HEK293 (cell line): ENCODE measurements around the gene PARD3.

ENCODE experiments used
- CTCF ChIA-PET: fragments of 350-600 bp; formaldehyde crosslinking; extraction: SDS; loops from one replicate; lab custom pipeline; 2021; ENCODE audit warnings: antibody characterized with exemption; lab: Yijun Ruan, JAX
- POLR2A ChIA-PET: fragments of 300-600 bp; formaldehyde crosslinking; extraction: SDS; loops from one replicate; lab custom pipeline; 2020; ENCODE audit warnings: antibody characterized with exemption, inconsistent platforms; lab: Yijun Ruan, JAX
- H3K27ac ChIP-seq: fragments of 200-500 bp; sonication (Bioruptor generic); 2 replicates; pipeline ENCODE4 v1.5.1; 2014; ENCODE audit warnings: low read depth, low read length, control low read depth, inconsistent platforms; ENCODE audit errors: extremely low read depth
- H3K36me3 ChIP-seq, 2 experiments: fragments of 200-500 bp in 1 of 2; sonication (Bioruptor generic) in 1 of 2; 1 replicate in 1 of 2; 2 replicates in 1 of 2; pipeline ENCODE4 v1.5.1; 2014 to 2017; ENCODE audit warnings: inconsistent platforms in 2 of 2, low read length in 2 of 2; ENCODE audit not compliant: control insufficient read depth in 2 of 2, insufficient read depth in 1 of 2
- H3K4me1 ChIP-seq: fragments of 200-500 bp; sonication (Bioruptor generic); 2 replicates; pipeline ENCODE4 v1.5.1; 2014; ENCODE audit warnings: mild to moderate bottlenecking, low read length, inconsistent platforms; ENCODE audit not compliant: control insufficient read depth, insufficient read depth
- H3K4me3 ChIP-seq: 2 replicates; pipeline ENCODE4 v1.5.1; 2011; ENCODE audit warnings: low read depth, mild to moderate bottlenecking, control low read depth, low read length, moderate library complexity
- H3K9me3 ChIP-seq: fragments of 200-500 bp; sonication (Bioruptor generic); 2 replicates; pipeline ENCODE4 v1.5.1; 2014; ENCODE audit warnings: low read depth, low read length, inconsistent platforms; ENCODE audit not compliant: control insufficient read depth, insufficient read depth
- GLIS1 ChIP-seq: fragments of 450-650 bp; formaldehyde crosslinking; IDR thresholded peaks from 2 replicates; pipeline ENCODE4 v1.5.1; 2016; ENCODE audit warnings: missing biosample characterization, missing genetic modification characterization
- INSM2 ChIP-seq: fragments of 450-650 bp; formaldehyde crosslinking; IDR thresholded peaks from 2 replicates; pipeline ENCODE4 v1.5.1; 2016; ENCODE audit warnings: missing biosample characterization, missing genetic modification characterization
- MEIS1 ChIP-seq: sonication (generic); formaldehyde crosslinking; IDR thresholded peaks from 2 replicates; pipeline ENCODE4 v1.8.1; 2022; ENCODE audit warnings: missing genetic modification reagents, mild to moderate bottlenecking, borderline replicate concordance
- RBAK ChIP-seq: fragments of 450-650 bp; formaldehyde crosslinking; IDR thresholded peaks from 2 replicates; pipeline ENCODE4 v1.5.1; 2016; ENCODE audit warnings: missing biosample characterization, missing genetic modification characterization
- REPIN1 ChIP-seq: fragments of 450-650 bp; formaldehyde crosslinking; IDR thresholded peaks from 2 replicates; pipeline ENCODE4 v1.5.1; 2017; ENCODE audit warnings: missing biosample characterization, missing genetic modification characterization, low read depth
- SCRT2 ChIP-seq: fragments of 450-650 bp; formaldehyde crosslinking; IDR thresholded peaks from 2 replicates; pipeline ENCODE4 v1.5.1; 2016; ENCODE audit warnings: missing biosample characterization, missing genetic modification characterization
- SP7 ChIP-seq: fragments of 450-650 bp; formaldehyde crosslinking; IDR thresholded peaks from 2 replicates; pipeline ENCODE4 v1.5.1; 2016; ENCODE audit warnings: missing biosample characterization, missing genetic modification characterization
- ZBTB20 ChIP-seq: fragments of 450-650 bp; formaldehyde crosslinking; IDR thresholded peaks from 2 replicates; pipeline ENCODE4 v1.5.1; 2016; ENCODE audit warnings: missing biosample characterization, missing genetic modification characterization
- ZBTB21 ChIP-seq: fragments of 450-650 bp; formaldehyde crosslinking; IDR thresholded peaks from 2 replicates; pipeline ENCODE4 v1.5.1; 2017; ENCODE audit warnings: missing biosample characterization, missing genetic modification characterization
- ZFP69B ChIP-seq: fragments of 450-650 bp; formaldehyde crosslinking; IDR thresholded peaks from 2 replicates; pipeline ENCODE4 v1.5.1; 2016; ENCODE audit warnings: missing biosample characterization, missing genetic modification characterization
- ZNF133 ChIP-seq: fragments of 450-650 bp; formaldehyde crosslinking; IDR thresholded peaks from 2 replicates; pipeline ENCODE4 v1.5.1; 2016; ENCODE audit warnings: missing biosample characterization, missing genetic modification characterization
- ZNF223 ChIP-seq: fragments of 450-650 bp; formaldehyde crosslinking; IDR thresholded peaks from 2 replicates; pipeline ENCODE4 v1.5.1; 2016; ENCODE audit warnings: missing biosample characterization, missing genetic modification characterization
- ZNF391 ChIP-seq: fragments of 450-650 bp; formaldehyde crosslinking; IDR thresholded peaks from 2 replicates; pipeline ENCODE4 v1.5.1; 2016; ENCODE audit warnings: low read depth, missing biosample characterization, missing genetic modification characterization, borderline replicate concordance
- ZNF48 ChIP-seq: fragments of 450-650 bp; formaldehyde crosslinking; IDR thresholded peaks from 2 replicates; pipeline ENCODE4 v1.5.1; 2016; ENCODE audit warnings: missing biosample characterization, missing genetic modification characterization
- ZNF510 ChIP-seq: fragments of 450-650 bp; formaldehyde crosslinking; IDR thresholded peaks from 2 replicates; pipeline ENCODE4 v1.5.1; 2018; ENCODE audit warnings: mild to moderate bottlenecking, missing genetic modification characterization, missing biosample characterization; ENCODE audit not compliant: insufficient replicate concordance
- ZNF549 ChIP-seq: fragments of 450-650 bp; IDR thresholded peaks from 2 replicates; pipeline ENCODE4 v1.5.1; 2018; ENCODE audit warnings: missing biosample characterization, missing genetic modification characterization, mild to moderate bottlenecking, inconsistent platforms, moderate library complexity
- ZNF571 ChIP-seq: fragments of 450-650 bp; formaldehyde crosslinking; IDR thresholded peaks from 2 replicates; pipeline ENCODE4 v1.5.0; 2017; ENCODE audit warnings: missing biosample characterization, missing genetic modification characterization
- ZNF629 ChIP-seq: fragments of 450-650 bp; formaldehyde crosslinking; IDR thresholded peaks from 2 replicates; pipeline ENCODE4 v1.5.1; 2017; ENCODE audit warnings: missing biosample characterization, missing genetic modification characterization
- ZNF843 ChIP-seq: fragments of 450-650 bp; formaldehyde crosslinking; IDR thresholded peaks from 2 replicates; pipeline ENCODE4 v1.5.1; 2016; ENCODE audit warnings: missing biosample characterization, missing genetic modification characterization
- TF ChIP-seq, protein P1 (sequence below): fragments of 450-650 bp; formaldehyde crosslinking; IDR thresholded peaks from 2 replicates; pipeline ENCODE4 v1.5.1; 2016; ENCODE audit warnings: missing biosample characterization, missing genetic modification characterization, borderline replicate concordance
- TF ChIP-seq, protein P2 (sequence below): fragments of 450-650 bp; formaldehyde crosslinking; IDR thresholded peaks from 2 replicates; pipeline ENCODE4 v1.5.1; 2016; ENCODE audit warnings: missing biosample characterization, missing genetic modification characterization, low read depth
- TF ChIP-seq, protein P3 (sequence below): fragments of 450-650 bp; formaldehyde crosslinking; IDR thresholded peaks from 2 replicates; pipeline ENCODE4 v1.5.1; 2016; ENCODE audit warnings: missing biosample characterization, missing genetic modification characterization
- TF ChIP-seq, protein P4 (sequence below): IDR thresholded peaks from 2 replicates; pipeline ENCODE4 v1.6.1; 2011; ENCODE audit warnings: mild to moderate bottlenecking, low read depth, low read length, borderline replicate concordance
- TF ChIP-seq, protein P5 (sequence below): fragments of 450-650 bp; formaldehyde crosslinking; IDR thresholded peaks from 2 replicates; pipeline ENCODE4 v1.5.1; 2016; ENCODE audit warnings: missing biosample characterization, missing genetic modification characterization

PARD3 gene

GRCh38 chr10:34474009-34474376 is 341.1 kb downstream of the PARD3 start:
- Histone ChIP-seq H3K4me1 (no peaks in the 10 kb centered on the region; the same call in 1 of the 2 replicates), H3K36me3 (peaks cover 0 to 5% of the 10 kb centered on the region in 2 experiments; a peak in 1 of 3 replicates), H3K4me3 (no peak overlapping the region), H3K9me3 (no peaks in the 10 kb centered on the region), H3K27ac (no peak overlapping the region)
- TF ChIP-seq ZBTB21 (tag by site-specific recombination): peak; percentile 80
- TF ChIP-seq, protein P1, sequence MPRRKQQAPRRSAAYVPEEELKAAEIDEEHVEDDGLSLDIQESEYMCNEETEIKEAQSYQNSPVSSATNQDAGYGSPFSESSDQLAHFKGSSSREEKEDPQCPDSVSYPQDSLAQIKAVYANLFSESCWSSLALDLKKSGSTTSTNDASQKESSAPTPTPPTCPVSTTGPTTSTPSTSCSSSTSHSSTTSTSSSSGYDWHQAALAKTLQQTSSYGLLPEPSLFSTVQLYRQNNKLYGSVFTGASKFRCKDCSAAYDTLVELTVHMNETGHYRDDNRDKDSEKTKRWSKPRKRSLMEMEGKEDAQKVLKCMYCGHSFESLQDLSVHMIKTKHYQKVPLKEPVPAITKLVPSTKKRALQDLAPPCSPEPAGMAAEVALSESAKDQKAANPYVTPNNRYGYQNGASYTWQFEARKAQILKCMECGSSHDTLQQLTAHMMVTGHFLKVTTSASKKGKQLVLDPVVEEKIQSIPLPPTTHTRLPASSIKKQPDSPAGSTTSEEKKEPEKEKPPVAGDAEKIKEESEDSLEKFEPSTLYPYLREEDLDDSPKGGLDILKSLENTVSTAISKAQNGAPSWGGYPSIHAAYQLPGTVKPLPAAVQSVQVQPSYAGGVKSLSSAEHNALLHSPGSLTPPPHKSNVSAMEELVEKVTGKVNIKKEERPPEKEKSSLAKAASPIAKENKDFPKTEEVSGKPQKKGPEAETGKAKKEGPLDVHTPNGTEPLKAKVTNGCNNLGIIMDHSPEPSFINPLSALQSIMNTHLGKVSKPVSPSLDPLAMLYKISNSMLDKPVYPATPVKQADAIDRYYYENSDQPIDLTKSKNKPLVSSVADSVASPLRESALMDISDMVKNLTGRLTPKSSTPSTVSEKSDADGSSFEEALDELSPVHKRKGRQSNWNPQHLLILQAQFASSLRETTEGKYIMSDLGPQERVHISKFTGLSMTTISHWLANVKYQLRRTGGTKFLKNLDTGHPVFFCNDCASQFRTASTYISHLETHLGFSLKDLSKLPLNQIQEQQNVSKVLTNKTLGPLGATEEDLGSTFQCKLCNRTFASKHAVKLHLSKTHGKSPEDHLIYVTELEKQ (tag by site-specific recombination): peak; percentile 76; the same call in 1 of the 2 replicates
- peak; percentile 77 for TF ChIP-seq SCRT2 (tag by site-specific recombination)
- peak; percentile 35; the same call in 1 of the 2 replicates for TF ChIP-seq SP7 (tag by site-specific recombination)
- TF ChIP-seq, protein P2, sequence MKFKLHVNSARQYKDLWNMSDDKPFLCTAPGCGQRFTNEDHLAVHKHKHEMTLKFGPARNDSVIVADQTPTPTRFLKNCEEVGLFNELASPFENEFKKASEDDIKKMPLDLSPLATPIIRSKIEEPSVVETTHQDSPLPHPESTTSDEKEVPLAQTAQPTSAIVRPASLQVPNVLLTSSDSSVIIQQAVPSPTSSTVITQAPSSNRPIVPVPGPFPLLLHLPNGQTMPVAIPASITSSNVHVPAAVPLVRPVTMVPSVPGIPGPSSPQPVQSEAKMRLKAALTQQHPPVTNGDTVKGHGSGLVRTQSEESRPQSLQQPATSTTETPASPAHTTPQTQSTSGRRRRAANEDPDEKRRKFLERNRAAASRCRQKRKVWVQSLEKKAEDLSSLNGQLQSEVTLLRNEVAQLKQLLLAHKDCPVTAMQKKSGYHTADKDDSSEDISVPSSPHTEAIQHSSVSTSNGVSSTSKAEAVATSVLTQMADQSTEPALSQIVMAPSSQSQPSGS (tag by site-specific recombination): peak; percentile 64
- no peak for TF ChIP-seq ZNF133
- no peak for TF ChIP-seq ZFP69B
- TF ChIP-seq ZNF629 (tag by site-specific recombination): peak; percentile 88
- ChIA-PET POLR2A (no interaction called here), CTCF (interaction anchor here (1.7 kb wide), 1 partner anchor 164 kb away, joined by 3 read pairs; no protein-coding TSS in a partner anchor)

DNA sequence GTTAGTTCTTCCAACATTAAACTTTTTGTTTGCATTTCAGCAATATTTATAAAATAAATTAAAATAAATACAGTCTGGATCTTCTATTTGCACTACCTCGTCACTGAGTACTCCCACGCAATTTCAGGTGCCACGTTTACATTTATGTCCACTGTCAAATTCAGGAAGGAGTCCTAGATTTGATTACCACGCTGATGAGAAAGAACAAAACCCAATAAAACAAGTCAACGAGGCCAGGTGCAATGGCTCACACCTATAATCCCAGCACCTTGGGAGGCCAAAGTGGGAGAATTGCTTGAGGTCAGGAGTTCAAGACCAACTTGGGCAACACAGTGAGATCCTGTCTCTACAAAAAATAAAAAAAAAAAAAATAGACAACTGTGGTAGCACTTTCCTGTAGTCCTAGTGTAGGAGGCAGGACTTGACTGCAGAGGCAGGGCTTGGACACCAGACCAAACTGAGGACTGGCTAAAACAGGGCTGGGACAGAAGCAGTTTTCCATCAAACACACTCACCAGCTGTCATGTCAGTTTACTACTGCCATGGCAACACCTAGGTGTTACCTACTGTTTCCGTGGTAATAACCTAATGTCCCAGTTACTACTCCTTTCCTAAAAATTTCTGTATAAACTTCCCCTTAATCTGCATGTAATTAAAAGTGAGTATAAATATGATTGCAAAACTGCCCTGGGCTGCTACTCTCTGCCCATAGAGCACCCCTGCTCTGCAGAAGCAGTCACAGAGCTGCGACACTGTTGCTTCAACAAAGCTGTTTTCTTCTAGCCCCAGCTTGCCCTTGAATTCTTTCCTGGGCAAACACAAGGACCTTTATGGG is 341.7 kb downstream of the PARD3 start:
- TF ChIP-seq ZNF223 (tag by site-specific recombination) (no peak), ZNF510 (no peak), ZNF843 (tag by site-specific recombination) (no peak), REPIN1 (tag by site-specific recombination) (no peak), ZBTB20 (tag by site-specific recombination) (no peak), GLIS1 (tag by site-specific recombination) (no peak), RBAK (tag by site-specific recombination) (no peak), ZNF48 (tag by site-specific recombination) (no peak), MEIS1 (no peak), INSM2 (tag by site-specific recombination) (no peak), ZBTB21 (tag by site-specific recombination) (no peak), ZNF391 (tag by site-specific recombination) (no peak), ZNF549 (tag by site-specific recombination) (no peak), ZNF571 (tag by site-specific recombination) (no peak)
- TF ChIP-seq, protein P3, sequence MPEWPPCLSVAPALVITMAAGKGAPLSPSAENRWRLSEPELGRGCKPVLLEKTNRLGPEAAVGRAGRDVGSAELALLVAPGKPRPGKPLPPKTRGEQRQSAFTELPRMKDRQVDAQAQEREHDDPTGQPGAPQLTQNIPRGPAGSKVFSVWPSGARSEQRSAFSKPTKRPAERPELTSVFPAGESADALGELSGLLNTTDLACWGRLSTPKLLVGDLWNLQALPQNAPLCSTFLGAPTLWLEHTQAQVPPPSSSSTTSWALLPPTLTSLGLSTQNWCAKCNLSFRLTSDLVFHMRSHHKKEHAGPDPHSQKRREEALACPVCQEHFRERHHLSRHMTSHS: no peak
- TF ChIP-seq, protein P4, sequence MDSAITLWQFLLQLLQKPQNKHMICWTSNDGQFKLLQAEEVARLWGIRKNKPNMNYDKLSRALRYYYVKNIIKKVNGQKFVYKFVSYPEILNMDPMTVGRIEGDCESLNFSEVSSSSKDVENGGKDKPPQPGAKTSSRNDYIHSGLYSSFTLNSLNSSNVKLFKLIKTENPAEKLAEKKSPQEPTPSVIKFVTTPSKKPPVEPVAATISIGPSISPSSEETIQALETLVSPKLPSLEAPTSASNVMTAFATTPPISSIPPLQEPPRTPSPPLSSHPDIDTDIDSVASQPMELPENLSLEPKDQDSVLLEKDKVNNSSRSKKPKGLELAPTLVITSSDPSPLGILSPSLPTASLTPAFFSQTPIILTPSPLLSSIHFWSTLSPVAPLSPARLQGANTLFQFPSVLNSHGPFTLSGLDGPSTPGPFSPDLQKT: no peak
- TF ChIP-seq, protein P5, sequence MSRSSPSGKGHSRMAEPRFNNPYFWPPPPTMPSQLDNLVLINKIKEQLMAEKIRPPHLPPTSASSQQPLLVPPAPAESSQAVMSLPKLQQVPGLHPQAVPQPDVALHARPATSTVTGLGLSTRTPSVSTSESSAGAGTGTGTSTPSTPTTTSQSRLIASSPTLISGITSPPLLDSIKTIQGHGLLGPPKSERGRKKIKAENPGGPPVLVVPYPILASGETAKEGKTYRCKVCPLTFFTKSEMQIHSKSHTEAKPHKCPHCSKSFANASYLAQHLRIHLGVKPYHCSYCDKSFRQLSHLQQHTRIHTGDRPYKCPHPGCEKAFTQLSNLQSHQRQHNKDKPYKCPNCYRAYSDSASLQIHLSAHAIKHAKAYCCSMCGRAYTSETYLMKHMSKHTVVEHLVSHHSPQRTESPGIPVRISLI (tag by site-specific recombination): no peak
- Histone ChIP-seq H3K36me3 (peaks cover 0 to 5% of the 10 kb centered on the region in 2 experiments; a peak in 1 of 3 replicates), H3K4me3 (no peak overlapping the region), H3K4me1 (no peaks in the 10 kb centered on the region; the same call in 1 of the 2 replicates), H3K27ac (no peak overlapping the region), H3K9me3 (no peaks in the 10 kb centered on the region)
- ChIA-PET CTCF (interaction anchor here (1.7 kb wide), 1 partner anchor 165 kb away, joined by 3 read pairs; no protein-coding TSS in a partner anchor), POLR2A (no interaction called here)
